Skeletal muscle tissue (tissue), 4 donors: Measurements from ENCODE around the gene IL6. TPM values are rescaled to one million over a fixed set of nuclear protein-coding genes. Genes with fewer than 3 reads are reported as not detected.
A peak's percentile ranks its signal among the peaks of the same experiment; 100 is the strongest.

Source experiments
- H3K27ac ChIP-seq: one replicate; pipeline ENCODE4 v1.7.0; 2013; ENCODE audit warnings: mild to moderate bottlenecking, low read depth, low read length, inconsistent platforms
- H3K27me3 ChIP-seq, 3 donors: one replicate each; pipeline ENCODE4 v1.7.0; 2013; ENCODE audit warnings: low read length in 3 of 3; ENCODE audit not compliant: control insufficient read depth in 3 of 3, insufficient read depth in 3 of 3
- H3K36me3 ChIP-seq, 3 donors: one replicate each; pipeline ENCODE4 v1.7.0; 2013; ENCODE audit warnings: low read length in 3 of 3; ENCODE audit not compliant: control insufficient read depth in 3 of 3, insufficient read depth in 3 of 3
- H3K4me1 ChIP-seq, 3 donors: one replicate each; pipeline ENCODE4 v1.7.0; 2013; ENCODE audit warnings: low read length in 3 of 3, mild to moderate bottlenecking in 3 of 3; ENCODE audit not compliant: control insufficient read depth in 3 of 3, insufficient read depth in 3 of 3
- H3K4me3 ChIP-seq, 3 donors: one replicate each; pipeline ENCODE4 v1.7.0; 2013; ENCODE audit warnings: low read length in 3 of 3
- H3K9ac ChIP-seq, 3 donors: one replicate each; pipeline ENCODE4 v1.7.0; 2013; ENCODE audit warnings: low read length in 3 of 3, mild to moderate bottlenecking in 3 of 3, moderate library complexity in 2 of 3, low read depth in 1 of 3
- H3K9me3 ChIP-seq, 3 donors: one replicate each; pipeline ENCODE4 v1.7.0; 2013; ENCODE audit warnings: low read length in 3 of 3; ENCODE audit not compliant: control insufficient read depth in 3 of 3
- total RNA-seq: library from RNA; depleted of rRNA; stranded (reverse); fragments of >200 nt; gene quantifications from one replicate; pipeline ENCODE4 v1.2.3, GENCODE V29; 2014
- donor health status: Osteomylitis.

IL6 gene
- total RNA-seq, 1 donor from 2014 or later = not detected

DNA sequence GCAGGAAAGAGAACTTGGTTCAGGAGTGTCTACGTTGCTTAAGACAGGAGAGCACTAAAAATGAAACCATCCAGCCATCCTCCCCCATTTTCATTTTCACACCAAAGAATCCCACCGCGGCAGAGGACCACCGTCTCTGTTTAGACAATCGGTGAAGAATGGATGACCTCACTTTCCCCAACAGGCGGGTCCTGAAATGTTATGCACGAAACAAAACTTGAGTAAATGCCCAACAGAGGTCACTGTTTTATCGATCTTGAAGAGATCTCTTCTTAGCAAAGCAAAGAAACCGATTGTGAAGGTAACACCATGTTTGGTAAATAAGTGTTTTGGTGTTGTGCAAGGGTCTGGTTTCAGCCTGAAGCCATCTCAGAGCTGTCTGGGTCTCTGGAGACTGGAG, 1.4 kb upstream of the IL6 start:
- no peak overlapping the region for H3K27ac ChIP-seq
- H3K4me1 ChIP-seq = peaks cover 46 to 54% (median 50%) of the 10 kb centered on the region in 3 donors
- no peak overlapping the region for H3K9ac ChIP-seq

DNA sequence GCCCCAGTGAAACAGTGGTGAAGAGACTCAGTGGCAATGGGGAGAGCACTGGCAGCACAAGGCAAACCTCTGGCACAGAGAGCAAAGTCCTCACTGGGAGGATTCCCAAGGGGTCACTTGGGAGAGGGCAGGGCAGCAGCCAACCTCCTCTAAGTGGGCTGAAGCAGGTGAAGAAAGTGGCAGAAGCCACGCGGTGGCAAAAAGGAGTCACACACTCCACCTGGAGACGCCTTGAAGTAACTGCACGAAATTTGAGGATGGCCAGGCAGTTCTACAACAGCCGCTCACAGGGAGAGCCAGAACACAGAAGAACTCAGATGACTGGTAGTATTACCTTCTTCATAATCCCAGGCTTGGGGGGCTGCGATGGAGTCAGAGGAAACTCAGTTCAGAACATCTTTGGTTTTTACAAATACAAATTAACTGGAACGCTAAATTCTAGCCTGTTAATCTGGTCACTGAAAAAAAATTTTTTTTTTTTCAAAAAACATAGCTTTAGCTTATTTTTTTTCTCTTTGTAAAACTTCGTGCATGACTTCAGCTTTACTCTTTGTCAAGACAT, 574 bp upstream of the IL6 start:
- peak overlapping the region; percentile 82 for H3K27ac ChIP-seq
- H3K36me3 ChIP-seq = no peaks in the 10 kb centered on the region
- H3K9me3 ChIP-seq = no peaks in the 10 kb centered on the region
- H3K4me3 ChIP-seq = peak overlapping the region; percentile 39 to 69 (median 67)
- H3K9ac ChIP-seq = peak overlapping the region in 1 of 3 donors; percentile 62
- H3K27me3 ChIP-seq = no peaks in the 10 kb centered on the region
- peaks cover 43 to 52% (median 43%) of the 10 kb centered on the region in 3 donors for H3K4me1 ChIP-seq

More for the DNA sequence above, 1.4 kb upstream of the IL6 start:
- Histone ChIP-seq H3K9me3 (no peaks in the 10 kb centered on the region), H3K27me3 (no peaks in the 10 kb centered on the region), H3K4me3 (peak overlapping the region in 1 of 3 donors; percentile 48), H3K36me3 (no peaks in the 10 kb centered on the region)

DNA sequence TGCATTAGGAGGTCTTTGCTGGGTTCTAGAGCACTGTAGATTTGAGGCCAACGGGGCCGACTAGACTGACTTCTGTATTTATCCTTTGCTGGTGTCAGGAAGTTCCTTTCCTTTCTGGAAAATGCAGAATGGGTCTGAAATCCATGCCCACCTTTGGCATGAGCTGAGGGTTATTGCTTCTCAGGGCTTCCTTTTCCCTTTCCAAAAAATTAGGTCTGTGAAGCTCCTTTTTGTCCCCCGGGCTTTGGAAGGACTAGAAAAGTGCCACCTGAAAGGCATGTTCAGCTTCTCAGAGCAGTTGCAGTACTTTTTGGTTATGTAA, 675 bp downstream of the IL6 start:
- Histone ChIP-seq H3K4me1 (peaks cover 40 to 46% (median 41%) of the 10 kb centered on the region in 3 donors), H3K9ac (peak overlapping the region; percentile 66 to 71 (median 69)), H3K9me3 (no peaks in the 10 kb centered on the region), H3K27me3 (no peaks in the 10 kb centered on the region), H3K4me3 (peak overlapping the region; percentile 39 to 69 (median 67)), H3K36me3 (no peaks in the 10 kb centered on the region), H3K27ac (peak overlapping the region; percentile 82)

DNA sequence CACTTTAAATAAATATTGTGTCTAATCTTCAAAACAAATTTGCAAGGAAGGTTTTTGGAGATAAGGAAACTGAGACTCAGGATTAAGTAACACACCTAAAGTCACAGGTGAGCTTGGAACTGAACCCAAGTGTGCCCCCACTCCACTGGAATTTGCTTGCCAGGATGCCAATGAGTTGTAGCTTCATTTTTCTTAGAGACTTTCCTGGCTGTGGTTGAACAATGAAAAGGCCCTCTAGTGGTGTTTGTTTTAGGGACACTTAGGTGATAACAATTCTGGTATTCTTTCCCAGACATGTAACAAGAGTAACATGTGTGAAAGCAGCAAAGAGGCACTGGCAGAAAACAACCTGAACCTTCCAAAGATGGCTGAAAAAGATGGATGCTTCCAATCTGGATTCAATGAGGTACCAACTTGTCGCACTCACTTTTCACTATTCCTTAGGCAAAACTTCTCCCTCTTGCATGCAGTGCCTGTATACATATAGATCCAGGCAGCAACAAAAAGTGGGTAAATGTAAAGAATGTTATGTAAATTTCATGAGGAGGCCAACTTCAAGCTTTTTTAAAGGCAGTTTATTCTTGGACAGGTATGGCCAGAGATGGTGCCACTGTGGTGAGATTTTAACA, 1.5 kb downstream of the IL6 start:
- Histone ChIP-seq H3K9me3 (no peaks in the 10 kb centered on the region), H3K9ac (no peak overlapping the region), H3K4me1 (peaks cover 32 to 38% (median 37%) of the 10 kb centered on the region in 3 donors), H3K36me3 (no peaks in the 10 kb centered on the region), H3K27ac (peak overlapping the region; percentile 82), H3K27me3 (no peaks in the 10 kb centered on the region), H3K4me3 (no peak overlapping the region)

DNA sequence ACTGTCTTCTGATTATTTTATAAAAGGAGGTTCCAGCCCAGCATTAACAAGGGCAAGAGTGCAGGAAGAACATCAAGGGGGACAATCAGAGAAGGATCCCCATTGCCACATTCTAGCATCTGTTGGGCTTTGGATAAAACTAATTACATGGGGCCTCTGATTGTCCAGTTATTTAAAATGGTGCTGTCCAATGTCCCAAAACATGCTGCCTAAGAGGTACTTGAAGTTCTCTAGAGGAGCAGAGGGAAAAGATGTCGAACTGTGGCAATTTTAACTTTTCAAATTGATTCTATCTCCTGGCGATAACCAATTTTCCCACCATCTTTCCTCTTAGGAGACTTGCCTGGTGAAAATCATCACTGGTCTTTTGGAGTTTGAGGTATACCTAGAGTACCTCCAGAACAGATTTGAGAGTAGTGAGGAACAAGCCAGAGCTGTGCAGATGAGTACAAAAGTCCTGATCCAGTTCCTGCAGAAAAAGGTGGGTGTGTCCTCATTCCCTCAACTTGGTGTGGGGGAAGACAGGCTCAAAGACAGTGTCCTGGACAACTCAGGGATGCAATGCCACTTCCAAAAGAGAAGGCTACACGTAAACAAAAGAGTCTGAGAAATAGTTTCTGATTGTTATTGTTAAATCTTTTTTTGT, 2.3 kb downstream of the IL6 start:
- Histone ChIP-seq H3K27ac (no peak overlapping the region), H3K36me3 (no peaks in the 10 kb centered on the region), H3K9ac (no peak overlapping the region), H3K4me1 (peaks cover 26 to 33% (median 32%) of the 10 kb centered on the region in 3 donors), H3K9me3 (no peaks in the 10 kb centered on the region), H3K27me3 (no peaks in the 10 kb centered on the region), H3K4me3 (no peak overlapping the region)

DNA sequence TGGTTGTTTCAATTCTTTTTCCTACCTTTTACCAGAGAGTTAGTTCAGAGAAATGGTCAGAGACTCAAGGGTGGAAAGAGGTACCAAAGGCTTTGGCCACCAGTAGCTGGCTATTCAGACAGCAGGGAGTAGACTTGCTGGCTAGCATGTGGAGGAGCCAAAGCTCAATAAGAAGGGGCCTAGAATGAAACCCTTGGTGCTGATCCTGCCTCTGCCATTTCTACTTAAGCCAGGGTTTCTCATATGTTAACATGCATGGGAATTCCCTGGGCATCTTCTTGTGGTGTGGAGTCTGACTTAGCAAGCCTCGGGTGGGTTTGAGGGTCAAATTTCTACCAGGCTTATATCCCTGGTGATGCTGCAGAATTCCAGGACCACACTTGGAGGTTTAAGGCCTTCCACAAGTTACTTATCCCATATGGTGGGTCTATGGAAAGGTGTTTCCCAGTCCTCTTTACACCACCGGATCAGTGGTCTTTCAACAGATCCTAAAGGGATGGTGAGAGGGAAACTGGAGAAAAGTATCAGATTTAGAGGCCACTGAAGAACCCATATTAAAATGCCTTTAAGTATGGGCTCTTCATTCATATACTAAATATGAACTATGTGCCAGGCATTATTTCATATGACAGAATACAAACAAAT, 3.2 kb downstream of the IL6 start:
- Histone ChIP-seq H3K4me1 (peaks cover 18 to 26% (median 24%) of the 10 kb centered on the region in 3 donors), H3K9me3 (no peaks in the 10 kb centered on the region), H3K36me3 (no peaks in the 10 kb centered on the region), H3K4me3 (no peak overlapping the region), H3K9ac (no peak overlapping the region), H3K27ac (no peak overlapping the region), H3K27me3 (no peaks in the 10 kb centered on the region)

DNA sequence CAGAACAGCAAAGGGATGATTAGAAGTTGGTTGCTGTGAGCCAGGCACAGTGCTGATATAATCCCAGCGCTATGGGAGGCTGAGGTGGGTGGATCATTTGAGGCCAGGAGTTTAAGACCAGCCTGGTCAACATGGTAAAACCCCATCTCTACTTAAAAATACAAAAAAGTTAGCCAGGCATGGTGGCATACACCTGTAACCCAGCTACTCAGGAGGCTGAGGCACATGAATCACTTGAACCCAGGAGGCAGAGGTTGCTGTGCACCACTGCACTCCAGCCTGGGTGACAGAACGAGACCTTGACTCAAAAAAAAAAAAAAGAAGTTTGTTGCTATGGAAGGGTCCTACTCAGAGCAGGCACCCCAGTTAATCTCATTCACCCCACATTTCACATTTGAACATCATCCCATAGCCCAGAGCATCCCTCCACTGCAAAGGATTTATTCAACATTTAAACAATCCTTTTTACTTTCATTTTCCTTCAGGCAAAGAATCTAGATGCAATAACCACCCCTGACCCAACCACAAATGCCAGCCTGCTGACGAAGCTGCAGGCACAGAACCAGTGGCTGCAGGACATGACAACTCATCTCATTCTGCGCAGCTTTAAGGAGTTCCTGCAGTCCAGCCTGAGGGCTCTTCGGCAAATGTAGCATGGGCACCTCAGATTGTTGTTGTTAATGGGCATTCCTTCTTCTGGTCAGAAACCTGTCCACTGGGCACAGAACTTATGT, 4.1 kb downstream of the IL6 start:
- Histone ChIP-seq H3K27ac (no peak overlapping the region), H3K36me3 (no peaks in the 10 kb centered on the region), H3K4me1 (peaks cover 13 to 17% (median 16%) of the 10 kb centered on the region in 3 donors), H3K9ac (no peak overlapping the region), H3K4me3 (no peak overlapping the region), H3K27me3 (no peaks in the 10 kb centered on the region), H3K9me3 (no peaks in the 10 kb centered on the region)

DNA sequence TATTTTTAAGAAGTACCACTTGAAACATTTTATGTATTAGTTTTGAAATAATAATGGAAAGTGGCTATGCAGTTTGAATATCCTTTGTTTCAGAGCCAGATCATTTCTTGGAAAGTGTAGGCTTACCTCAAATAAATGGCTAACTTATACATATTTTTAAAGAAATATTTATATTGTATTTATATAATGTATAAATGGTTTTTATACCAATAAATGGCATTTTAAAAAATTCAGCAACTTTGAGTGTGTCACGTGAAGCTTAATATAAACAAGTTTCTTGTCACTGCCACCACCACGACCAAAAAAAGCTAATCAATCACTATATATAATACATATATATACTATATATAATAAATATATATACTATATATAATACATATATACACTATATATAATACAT, 4.8 kb downstream of the IL6 start:
- no peak overlapping the region for H3K9ac ChIP-seq
- peaks cover 9 to 13% (median 9%) of the 10 kb centered on the region in 3 donors for H3K4me1 ChIP-seq
- H3K36me3 ChIP-seq = no peaks in the 10 kb centered on the region
- H3K9me3 ChIP-seq = no peaks in the 10 kb centered on the region
- no peaks in the 10 kb centered on the region for H3K27me3 ChIP-seq
- H3K4me3 ChIP-seq = no peak overlapping the region
- no peak overlapping the region for H3K27ac ChIP-seq

DNA sequence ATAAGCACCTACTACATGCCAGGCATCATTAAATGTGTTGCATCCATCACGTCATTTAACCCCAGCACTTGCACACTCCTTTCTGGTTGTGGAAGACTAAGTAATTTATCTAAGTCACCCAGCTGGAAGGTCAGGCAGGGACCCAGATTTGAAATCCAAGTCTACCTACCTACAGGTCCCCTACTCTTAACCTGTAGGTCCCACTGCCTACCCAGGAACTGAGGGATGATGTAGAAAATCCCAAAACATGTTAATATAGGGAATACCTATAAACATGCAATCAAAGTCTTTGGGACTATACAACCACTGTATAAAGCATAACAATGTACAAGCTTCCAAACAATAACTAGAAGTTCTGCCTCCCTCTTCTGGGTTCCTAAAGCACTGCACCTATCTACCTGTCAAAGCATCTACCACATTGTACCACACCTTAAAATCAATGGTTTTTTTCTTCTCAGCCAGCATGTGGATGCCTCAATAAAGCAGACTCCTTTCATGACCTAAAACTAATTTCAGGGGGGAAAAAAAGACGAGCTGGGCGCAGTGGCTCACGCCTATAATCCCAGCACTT, 5.6 kb downstream of the IL6 start:
- H3K9me3 ChIP-seq = peaks cover 0 to 2% (median 0%) of the 10 kb centered on the region in 3 donors
- H3K9ac ChIP-seq = no peak overlapping the region
- H3K27ac ChIP-seq = no peak overlapping the region
- no peaks in the 10 kb centered on the region for H3K36me3 ChIP-seq
- H3K27me3 ChIP-seq = no peaks in the 10 kb centered on the region
- H3K4me1 ChIP-seq = peaks cover 2 to 7% (median 2%) of the 10 kb centered on the region in 3 donors
- no peak overlapping the region for H3K4me3 ChIP-seq
